Urinary bladder (tissue), 2 donors: ENCODE results near the gene ICOS. TPM values are rescaled to one million over a fixed set of nuclear protein-coding genes. Genes with fewer than 3 reads are reported as not detected.

ENCODE experiments used
- polyA plus RNA-seq: library from polyadenylated mRNA; stranded (reverse); fragments of 200-250 nt; gene quantifications from one replicate; pipeline ENCODE4 v1.2.3, GENCODE V29; 2013
- total RNA-seq: library from RNA; depleted of rRNA; stranded (reverse); fragments of >200 nt; gene quantifications from one replicate; pipeline ENCODE4 v1.2.3, GENCODE V29; 2014
- donor health status: healthy.

ICOS gene
- total and polyA plus RNA-seq, 2 donors, result 0.14 to 0.21 TPM

Other genes with a start within 250 kb of the ICOS start
- 6.1 TPM for gene CD28, start 230.1 kb upstream of the ICOS start, total RNA-seq
- 0.33 TPM for gene CD28, start 230.1 kb upstream of the ICOS start, polyA plus RNA-seq
- gene CTLA4, start 69.0 kb upstream of the ICOS start, total RNA-seq, result 0.11 TPM
- 0.25 TPM for gene CTLA4, start 69.0 kb upstream of the ICOS start, polyA plus RNA-seq